Kidney (tissue), 14 donors: Measurements from ENCODE around the gene IL32. TPM values are rescaled to one million over a fixed set of nuclear protein-coding genes. Genes with fewer than 3 reads are reported as not detected.

Source experiments
- DNase-seq, 5 donors: peaks; one replicate each; pipeline ENCODE4 v3.0.0-alpha.2; 2013 to 2020
- FAIRE-seq: peaks from 2 replicates; lab custom pipeline; 2012; peaks lifted over from hg19 to GRCh38; lab: Jason Lieb, UNC
- H3K27ac ChIP-seq, 2 donors: one replicate each; pipeline ENCODE4 v1.7.0; 2013; ENCODE audit warnings: low read depth in 2 of 2, low read length in 2 of 2, inconsistent platforms in 1 of 2
- H3K27me3 ChIP-seq: one replicate; pipeline ENCODE4 v1.7.1; 2013; ENCODE audit warnings: low read length, inconsistent platforms; ENCODE audit not compliant: control insufficient read depth, insufficient read depth
- H3K36me3 ChIP-seq, 3 donors: one replicate each; pipeline versions ENCODE4 v1.7.0 to v1.7.1; 2013; ENCODE audit warnings: low read length in 3 of 3, control low read depth in 1 of 3, inconsistent platforms in 1 of 3; ENCODE audit not compliant: insufficient read depth in 3 of 3, control insufficient read depth in 2 of 3
- H3K4me1 ChIP-seq, 3 donors: one replicate each; pipeline versions ENCODE4 v1.7.0 to v1.7.1; 2013; ENCODE audit warnings: low read length in 3 of 3, inconsistent platforms in 1 of 3, low read depth in 1 of 3; ENCODE audit not compliant: control insufficient read depth in 2 of 3, insufficient read depth in 2 of 3
- H3K4me3 ChIP-seq, 3 donors: one replicate each; pipeline versions ENCODE4 v1.7.0 to v1.8.1; 2013; ENCODE audit warnings: low read length in 3 of 3, control low read depth in 1 of 3, inconsistent platforms in 1 of 3
- H3K9ac ChIP-seq, 3 donors: one replicate each; pipeline versions ENCODE4 v1.7.0 to v1.7.1; 2013; ENCODE audit warnings: low read length in 3 of 3, control low read depth in 1 of 3, inconsistent platforms in 1 of 3
- H3K9me3 ChIP-seq, 3 donors: one replicate each; pipeline versions ENCODE4 v1.7.0 to v1.7.1; 2013; ENCODE audit warnings: low read length in 3 of 3, control low read depth in 1 of 3, inconsistent platforms in 1 of 3; ENCODE audit not compliant: control insufficient read depth in 2 of 3, insufficient read depth in 1 of 3
- CTCF ChIP-seq: IDR thresholded peaks from 3 replicates; pipeline ENCODE4 v1.5.1; 2012; ENCODE audit warnings: mild to moderate bottlenecking, moderate library complexity, borderline replicate concordance; ENCODE audit not compliant: insufficient read depth; ENCODE audit errors: extremely low read depth
- intact Hi-C: fragments of 100-400 bp; cut with DNase I; formaldehyde crosslinking; loops from one replicate; pipeline ENCODE4 v1.11.1; 2022
- polyA plus RNA-seq: library from polyadenylated mRNA; stranded (reverse); fragments of 350-450 nt; fragmentation: Illumina TruSeq; extraction: RNeasy Lipid Tissue Mini Kit (QIAGEN cat#74804); gene quantifications from one replicate; pipeline ENCODE4 v1.2.3, GENCODE V29; 2014; ENCODE audit warnings: low read depth, low replicate concordance; ENCODE audit not compliant: insufficient read depth
- total RNA-seq: library from RNA; stranded (reverse); fragmentation: NEBNext Ultra II Directional; extraction: Animal tissue kit (Norgen Biotek cat#: 25700); gene quantifications from one replicate; pipeline ENCODE4 v1.2.1, GENCODE V29; 2021
- donor health status: control.
- donor health status: control.
- donor health status: control.
- donor health status: control.
- donor health status: control.
- donor health status: DM: yes; HTN: yes; CAD: no.
- donor health status: Normal renal cell carcinoma (clear cell type).

IL32 gene
- total and polyA plus RNA-seq, 2 donors from 2014 or later = 181 to 495 TPM

- no peaks in the 10 kb centered on the region for H3K36me3 ChIP-seq
- no peak for TF ChIP-seq CTCF
- intact Hi-C loops = no loop called here
- FAIRE-seq (no peak), DNase-seq (peak in 2 of 5 donors; percentile 40 to 58)
- no peaks in the 10 kb centered on the region for H3K9me3 ChIP-seq
- H3K9ac ChIP-seq = no peak overlapping the region
- peaks cover 17% of the 10 kb centered on the region for H3K27me3 ChIP-seq
- no peak overlapping the region for H3K27ac ChIP-seq
- no peak overlapping the region for H3K4me3 ChIP-seq
- no peaks in the 10 kb centered on the region for H3K4me1 ChIP-seq
Observed at GRCh38 chr16:3038256-3038655, 27.2 kb upstream of the IL32 start.

DNA sequence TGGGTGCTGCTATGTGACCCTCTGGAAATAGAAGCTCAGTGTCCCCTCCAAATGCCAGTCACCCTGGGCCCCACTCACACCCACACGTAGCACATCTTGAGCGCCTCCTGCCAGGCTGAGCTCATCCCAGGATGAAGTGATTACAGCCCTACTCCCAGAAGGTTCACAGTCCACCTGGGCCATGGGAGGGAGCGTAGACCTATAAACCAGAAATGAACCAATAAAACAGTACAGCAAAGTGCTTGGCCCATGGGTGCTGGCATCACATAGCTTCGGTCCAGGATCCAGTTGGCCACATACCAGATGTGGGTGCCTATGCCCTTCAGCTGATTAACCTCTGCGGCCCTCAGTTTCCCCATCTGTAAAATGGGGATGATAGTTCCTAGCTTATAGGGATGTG is 26.5 kb upstream of the IL32 start:
- no peaks in the 10 kb centered on the region for H3K9me3 ChIP-seq
- peaks cover 20% of the 10 kb centered on the region for H3K27me3 ChIP-seq
- no peaks in the 10 kb centered on the region for H3K36me3 ChIP-seq
- no peak for TF ChIP-seq CTCF
- intact Hi-C loops = no loop called here
- H3K9ac ChIP-seq = no peak overlapping the region
- no peak for DNase-seq
- H3K4me1 ChIP-seq = no peaks in the 10 kb centered on the region
- no peak overlapping the region for H3K27ac ChIP-seq
- H3K4me3 ChIP-seq = no peak overlapping the region
- FAIRE-seq = no peak

- Histone ChIP-seq H3K27ac (no peak overlapping the region), H3K27me3 (peaks cover 24% of the 10 kb centered on the region), H3K9me3 (no peaks in the 10 kb centered on the region), H3K9ac (no peak overlapping the region), H3K36me3 (no peaks in the 10 kb centered on the region), H3K4me1 (peaks cover 0 to 7% (median 0%) of the 10 kb centered on the region in 3 donors), H3K4me3 (no peak overlapping the region)
- intact Hi-C loops = no loop called here
- no peak for TF ChIP-seq CTCF
- FAIRE-seq (no peak), DNase-seq (no peak)
Observed at GRCh38 chr16:3042376-3042775, 23.1 kb upstream of the IL32 start.

GRCh38 chr16:3044708-3045107 is 20.7 kb upstream of the IL32 start:
- H3K27ac ChIP-seq = no peak overlapping the region
- H3K4me1 ChIP-seq = peaks cover 0 to 7% (median 0%) of the 10 kb centered on the region in 3 donors
- H3K9me3 ChIP-seq = no peaks in the 10 kb centered on the region
- TF ChIP-seq CTCF = no peak
- intact Hi-C loops = no loop called here
- DNase-seq = no peak
- no peaks in the 10 kb centered on the region for H3K36me3 ChIP-seq
- no peak overlapping the region for H3K9ac ChIP-seq
- no peak for FAIRE-seq
- peaks cover 31% of the 10 kb centered on the region for H3K27me3 ChIP-seq
- no peak overlapping the region for H3K4me3 ChIP-seq
